PC-3 (cell line): ENCODE data around the gene NAGLU.

ENCODE experiments used
- EZH2 ChIP-seq: fragments of 300-600 bp; sonication (generic); IDR thresholded peaks from one replicate; pipeline ENCODE4 v1.6.1; 2017; ENCODE audit warnings: antibody characterized with exemption, mild to moderate bottlenecking, low read length; ENCODE audit not compliant: unreplicated experiment
- TF ChIP-seq, protein P1 (sequence below): fragments of 300-600 bp; sonication (generic); conservative IDR thresholded peaks from 2 replicates; pipeline ENCODE4 v1.5.1; 2017; ENCODE audit warnings: antibody characterized with exemption, low read depth, mild to moderate bottlenecking, low read length

DNA sequence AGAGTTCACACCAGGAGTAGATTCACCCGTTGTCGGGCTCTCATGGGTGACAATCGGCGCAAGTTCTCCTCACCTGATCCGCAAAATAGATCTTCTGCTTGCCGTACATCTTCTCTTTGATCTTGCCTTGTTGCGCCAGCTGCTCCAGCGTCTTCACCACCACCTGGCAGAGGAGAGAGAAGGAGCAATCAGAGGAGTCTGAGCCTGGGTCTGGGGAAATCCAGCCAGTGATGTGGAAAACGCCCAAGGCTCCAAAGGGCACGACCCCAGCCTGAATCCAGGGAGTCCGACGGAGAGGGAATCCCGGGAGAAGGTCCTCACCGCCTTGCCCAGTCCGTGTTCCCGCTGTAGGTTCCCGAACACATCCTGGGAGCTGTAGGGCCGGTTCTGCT, 41.1 kb downstream of the NAGLU start:
- TF ChIP-seq, protein P1, sequence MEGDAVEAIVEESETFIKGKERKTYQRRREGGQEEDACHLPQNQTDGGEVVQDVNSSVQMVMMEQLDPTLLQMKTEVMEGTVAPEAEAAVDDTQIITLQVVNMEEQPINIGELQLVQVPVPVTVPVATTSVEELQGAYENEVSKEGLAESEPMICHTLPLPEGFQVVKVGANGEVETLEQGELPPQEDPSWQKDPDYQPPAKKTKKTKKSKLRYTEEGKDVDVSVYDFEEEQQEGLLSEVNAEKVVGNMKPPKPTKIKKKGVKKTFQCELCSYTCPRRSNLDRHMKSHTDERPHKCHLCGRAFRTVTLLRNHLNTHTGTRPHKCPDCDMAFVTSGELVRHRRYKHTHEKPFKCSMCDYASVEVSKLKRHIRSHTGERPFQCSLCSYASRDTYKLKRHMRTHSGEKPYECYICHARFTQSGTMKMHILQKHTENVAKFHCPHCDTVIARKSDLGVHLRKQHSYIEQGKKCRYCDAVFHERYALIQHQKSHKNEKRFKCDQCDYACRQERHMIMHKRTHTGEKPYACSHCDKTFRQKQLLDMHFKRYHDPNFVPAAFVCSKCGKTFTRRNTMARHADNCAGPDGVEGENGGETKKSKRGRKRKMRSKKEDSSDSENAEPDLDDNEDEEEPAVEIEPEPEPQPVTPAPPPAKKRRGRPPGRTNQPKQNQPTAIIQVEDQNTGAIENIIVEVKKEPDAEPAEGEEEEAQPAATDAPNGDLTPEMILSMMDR, result no peak
- TF ChIP-seq EZH2, result no peak
